ENCODE measurements around the gene PDE6G. TPM values are rescaled to one million over a fixed set of nuclear protein-coding genes. Genes with fewer than 3 reads are reported as not detected.
A peak's percentile ranks its signal among the peaks of the same experiment; 100 is the strongest.
"Not testable (repeated sequence)": the region's sequence is repeated elsewhere in the genome, so short reads cannot be mapped to it uniquely, and the experiment has no call there.

Gene PDE6G
- total RNA-seq, 1 donor from 2014 or later, result not detected

DNA sequence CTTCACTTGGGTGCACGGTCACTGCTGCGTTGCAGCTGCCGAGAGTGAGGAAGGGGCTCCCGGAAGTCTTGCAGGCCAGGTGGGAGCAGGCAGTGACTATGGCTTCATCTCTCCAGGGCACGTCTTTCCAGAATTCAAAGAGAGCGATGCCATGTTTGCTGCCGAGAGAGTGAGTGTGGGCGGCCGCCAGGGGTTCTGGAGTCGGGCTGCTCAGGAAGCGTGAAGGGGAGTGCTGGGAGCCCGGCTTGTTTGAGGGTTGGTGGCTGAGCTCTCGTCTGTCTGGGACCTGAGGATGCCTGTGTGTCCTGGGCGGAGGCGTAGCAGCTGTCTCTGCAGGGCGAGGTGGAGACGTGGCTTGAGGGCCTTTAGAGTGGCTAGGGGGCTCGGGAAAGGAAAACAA, 33.7 kb upstream of the PDE6G start:
- no peak for DNase-seq (ENCODE audit: low spot score)
- intact Hi-C loops (cut with DNase I), result no loop called here

DNA sequence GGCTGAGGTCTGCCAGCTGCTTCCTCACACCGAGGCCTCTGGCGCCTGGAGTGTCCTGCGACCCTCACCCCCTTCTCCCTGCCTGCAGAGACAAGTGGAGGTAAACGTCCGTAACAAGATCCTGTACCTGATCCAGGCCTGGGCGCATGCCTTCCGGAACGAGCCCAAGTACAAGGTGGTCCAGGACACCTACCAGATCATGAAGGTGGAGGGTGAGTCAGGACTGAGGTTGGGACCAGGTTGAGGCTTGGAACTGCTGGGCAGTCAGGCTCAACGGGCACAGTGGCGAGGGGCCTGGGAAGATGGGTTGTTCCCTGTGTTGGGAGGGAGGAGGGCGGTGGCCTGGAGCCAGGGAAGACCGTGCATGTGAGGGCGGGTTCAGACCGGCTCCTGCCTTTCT, 32.3 kb upstream of the PDE6G start:
- intact Hi-C loops (cut with DNase I), result no loop called here
- no peak for DNase-seq (ENCODE audit: low spot score)

DNA sequence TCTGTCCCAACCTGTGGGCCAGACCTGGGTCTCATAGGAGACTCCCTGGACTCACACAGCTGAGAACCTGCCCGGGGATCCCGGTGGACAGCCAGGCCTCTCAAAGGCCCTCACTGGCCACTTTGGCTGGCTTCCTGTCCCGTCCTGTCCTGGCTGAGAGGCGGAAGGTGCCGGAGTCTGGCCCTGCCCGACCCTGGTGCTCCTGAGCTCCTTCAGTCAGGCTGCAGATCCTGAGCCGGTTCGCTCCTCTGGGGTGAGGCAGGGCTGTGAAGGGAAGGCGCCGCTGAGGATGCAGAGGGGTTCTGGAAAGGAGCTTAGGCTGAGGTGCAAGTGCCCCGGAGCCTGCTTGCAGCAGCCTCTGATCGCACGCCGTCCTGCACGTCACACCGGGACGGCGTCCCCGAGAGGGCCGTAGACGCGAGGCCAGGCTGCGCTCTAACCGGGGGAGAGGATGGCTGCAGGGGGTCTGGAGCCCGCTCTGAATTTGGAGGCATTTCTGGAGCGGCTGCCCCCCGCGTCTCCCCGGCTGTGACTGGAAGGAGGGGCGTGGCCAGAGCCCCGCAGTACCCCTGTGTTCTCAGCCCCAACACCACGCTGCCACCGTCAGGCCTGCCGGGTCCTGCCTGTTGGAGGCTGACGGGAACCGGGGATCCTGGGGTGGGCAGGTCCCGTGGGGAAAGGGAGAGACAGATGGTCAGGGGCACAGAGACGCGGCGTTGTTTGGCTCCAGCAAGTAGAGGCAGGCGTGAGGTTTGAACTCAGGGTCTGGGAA, 31.6 kb upstream of the PDE6G start:
- DNase-seq (ENCODE audit: low spot score), result no peak

DNA sequence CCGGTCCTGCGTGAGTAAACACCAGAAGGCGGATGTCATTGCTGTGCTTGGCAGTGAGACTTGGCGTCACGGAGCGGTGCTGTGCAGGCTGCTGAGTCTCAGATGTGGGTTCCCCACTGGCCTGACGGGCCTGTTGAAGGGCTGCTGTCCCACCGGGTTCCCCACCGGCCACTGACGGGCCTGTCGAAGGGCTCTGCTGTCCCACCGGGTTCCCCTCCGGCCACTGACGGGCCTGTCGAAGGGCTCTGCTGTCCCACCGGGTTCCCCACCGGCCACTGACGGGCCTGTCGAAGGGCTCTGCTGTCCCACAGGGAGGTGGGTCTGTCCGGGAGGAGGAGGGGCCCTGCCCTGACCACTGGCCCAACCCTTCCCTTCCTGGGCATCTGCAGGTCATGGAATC, 30.3 kb upstream of the PDE6G start:
- intact Hi-C loops (cut with DNase I), result no loop called here
- DNase-seq (ENCODE audit: low spot score), result no peak

More for the DNA sequence above, 31.6 kb upstream of the PDE6G start:
- intact Hi-C loops (cut with DNase I), result no loop called here

DNA sequence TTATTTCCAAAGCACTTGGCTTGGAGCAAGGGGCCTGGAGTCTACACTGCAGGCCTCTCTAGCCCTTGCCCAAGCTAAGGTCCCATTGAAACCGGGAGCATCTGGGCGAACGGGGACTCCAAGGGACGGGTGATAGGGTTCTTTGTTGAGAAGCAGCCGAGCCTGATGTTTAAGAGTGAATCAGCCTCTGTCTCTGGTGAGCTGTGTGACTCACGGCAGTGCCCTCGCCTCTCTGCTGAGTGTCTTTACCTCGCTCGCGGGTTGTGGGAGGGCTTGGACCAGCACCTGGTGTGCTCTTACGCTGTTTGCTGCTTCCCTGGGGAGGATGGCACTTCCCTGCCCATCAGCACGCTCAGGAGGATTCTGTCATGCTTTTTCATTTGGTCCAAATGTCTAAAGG, 28.8 kb upstream of the PDE6G start:
- DNase-seq (ENCODE audit: low spot score), result no peak
- intact Hi-C loops (cut with DNase I), result no loop called here

DNA sequence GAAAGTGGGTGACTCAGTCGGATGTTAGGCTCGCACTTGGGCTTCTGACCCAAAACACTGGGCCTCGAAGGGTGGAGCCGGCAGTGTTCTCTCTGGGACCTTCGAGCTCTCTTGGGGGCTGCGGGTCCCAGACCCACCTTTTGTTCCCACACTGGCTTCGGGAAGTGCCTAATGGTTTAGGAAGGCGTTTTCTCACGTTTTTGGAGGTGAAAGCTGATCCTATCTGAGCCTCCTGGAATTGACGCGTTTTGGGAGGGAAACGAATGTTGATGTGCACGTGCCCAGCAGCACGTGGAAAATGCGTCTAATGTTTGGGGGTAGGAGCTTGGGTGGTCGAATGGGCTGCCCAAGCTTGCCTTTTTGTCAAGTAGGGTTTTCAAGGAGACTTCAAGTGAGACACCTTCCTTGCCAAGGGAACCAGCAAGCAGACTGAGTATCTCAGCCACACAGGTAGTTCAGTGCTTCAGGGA, 28.1 kb upstream of the PDE6G start:
- no peak for DNase-seq (ENCODE audit: low spot score)
- intact Hi-C loops (cut with DNase I), result no loop called here

DNA sequence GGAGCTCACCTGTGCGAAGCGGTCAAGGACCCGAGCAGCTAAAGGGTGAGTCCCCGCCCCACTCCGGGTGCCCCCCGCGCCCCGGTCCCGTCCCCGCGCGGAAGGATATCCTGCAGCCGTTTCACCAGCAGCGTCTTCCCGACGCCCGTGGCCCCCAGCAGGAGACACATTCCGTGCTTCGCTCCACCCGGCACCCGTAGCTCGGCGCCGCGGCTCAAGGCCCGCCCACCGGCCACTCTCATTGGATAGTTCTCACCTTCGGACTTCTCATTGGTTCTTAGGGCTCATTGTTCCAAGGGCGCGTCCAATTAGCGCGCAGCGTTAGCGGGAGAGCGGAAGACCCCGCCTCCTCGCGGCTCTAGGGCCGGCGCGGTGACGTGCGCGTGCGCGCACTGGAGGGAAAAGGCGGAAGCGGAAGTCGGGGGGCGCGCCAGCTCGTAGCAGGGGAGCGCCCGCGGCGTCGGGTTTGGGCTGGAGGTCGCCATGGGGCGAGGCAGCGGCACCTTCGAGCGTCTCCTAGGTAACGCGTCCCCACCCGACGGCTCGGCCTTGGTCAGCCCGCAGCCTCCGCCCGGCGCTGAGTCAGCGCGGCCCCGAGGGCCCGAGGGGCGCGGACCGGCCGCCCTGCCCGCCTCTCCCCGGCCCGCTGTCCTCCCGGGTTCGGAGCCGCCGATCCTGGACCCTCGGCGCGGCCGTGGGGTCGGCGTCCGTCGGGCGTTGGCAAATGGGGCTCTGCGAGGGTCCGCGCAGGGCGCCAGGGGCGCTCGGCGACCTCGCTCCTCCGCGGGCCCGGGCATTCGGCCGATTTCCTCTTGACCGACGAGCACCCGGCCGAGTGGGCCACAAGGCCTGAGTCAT, 27.5 kb upstream of the PDE6G start, which contains the start of the genes ARL16 and HGS:
ARL16 (minus strand) TSS at position 214 of the 858 bp plus-strand sequence; CDS start at position 170, 44 bp downstream.
HGS (plus strand) TSS at position 428 of the 858 bp plus-strand sequence; CDS start at position 484, 56 bp downstream.
- intact Hi-C loops (cut with DNase I), result loop anchor here (2.0 kb wide), 1 partner anchor 19 kb away; the partner anchor contains the start of gene MRPL12

DNA sequence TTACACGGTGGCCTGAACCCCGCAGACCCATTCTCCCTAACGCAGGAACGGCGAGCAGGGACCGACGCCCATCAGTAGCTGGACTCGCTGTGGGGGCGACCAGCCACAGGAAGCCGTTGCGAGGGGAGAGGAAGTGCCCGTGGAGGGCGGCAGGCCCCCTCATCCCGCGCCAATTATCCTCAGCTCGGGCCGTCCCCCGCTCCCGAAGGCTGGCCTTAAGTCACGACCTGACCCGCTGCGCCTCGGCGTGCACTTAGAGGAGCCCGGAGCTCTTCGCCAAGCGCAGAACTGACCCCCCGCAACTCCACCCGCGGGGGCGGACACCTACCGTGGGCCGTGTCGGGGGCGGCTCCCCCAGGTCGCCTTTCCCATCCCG, 26.9 kb upstream of the PDE6G start:
- intact Hi-C loops (cut with DNase I), result loop anchor here (2.0 kb wide), 1 partner anchor 20 kb away; the partner anchor contains the start of gene MRPL12
- no peak for DNase-seq (ENCODE audit: low spot score)

More for the DNA sequence above, 27.5 kb upstream of the PDE6G start, which contains the start of the genes ARL16 and HGS:
- peak; percentile 99 for DNase-seq (ENCODE audit: low spot score)

DNA sequence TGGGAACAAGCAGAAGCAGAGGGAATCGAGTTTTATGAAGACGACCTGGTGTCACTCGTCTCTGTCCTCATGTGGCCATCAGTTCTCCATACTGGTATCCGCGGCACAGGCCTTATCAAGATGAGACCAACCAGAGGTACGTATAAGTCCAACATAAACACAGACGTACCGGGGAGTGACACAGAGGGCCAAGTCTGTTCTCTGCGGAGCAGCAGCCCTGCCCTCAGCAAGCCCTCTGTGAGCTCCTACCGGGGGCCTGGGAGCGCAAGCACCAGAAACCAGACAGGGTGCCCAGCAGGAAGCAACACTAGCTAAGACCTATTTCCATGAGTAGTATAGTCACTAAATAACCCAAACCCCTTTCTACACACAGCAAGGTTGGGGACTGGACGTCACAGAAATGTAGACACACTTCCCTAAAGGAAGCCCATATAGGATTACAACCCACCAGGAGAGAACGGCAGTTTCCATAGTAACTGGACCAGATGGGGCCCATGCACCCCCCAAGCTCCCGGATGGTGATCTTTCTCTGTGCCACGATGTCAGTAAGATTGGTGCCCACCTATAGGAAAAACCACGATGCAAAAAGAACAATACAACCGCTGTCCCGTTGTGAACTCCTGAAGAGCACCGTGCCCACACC, 26.3 kb upstream of the PDE6G start:
- intact Hi-C loops (cut with DNase I), result loop anchor here (2.0 kb wide), 1 partner anchor 20 kb away; the partner anchor contains the start of gene MRPL12
- no peak for DNase-seq (ENCODE audit: low spot score)

DNA sequence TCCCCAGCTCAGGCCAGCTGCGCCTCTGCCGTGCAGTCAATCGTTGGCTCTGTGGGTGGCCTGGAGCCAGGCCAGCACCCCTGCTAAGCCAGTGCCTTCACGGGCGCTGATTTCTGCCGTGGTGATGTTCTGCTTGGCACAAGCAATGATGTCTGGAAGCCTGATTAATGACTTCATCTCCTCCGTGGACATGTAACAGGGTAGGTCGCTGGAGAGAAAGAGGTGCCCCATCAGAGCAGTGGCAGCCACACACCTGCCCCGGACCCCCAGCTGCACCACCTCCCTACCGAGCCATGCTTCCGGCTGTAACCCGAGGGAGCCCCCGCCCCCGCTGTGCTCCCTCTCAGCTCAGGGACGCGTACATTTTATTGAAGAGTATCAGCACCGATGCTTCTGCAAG, 25.3 kb upstream of the PDE6G start:
- intact Hi-C loops (cut with DNase I), result loop anchor here (2.0 kb wide), 1 partner anchor 21 kb away; the partner anchor contains the start of gene MRPL12

DNA sequence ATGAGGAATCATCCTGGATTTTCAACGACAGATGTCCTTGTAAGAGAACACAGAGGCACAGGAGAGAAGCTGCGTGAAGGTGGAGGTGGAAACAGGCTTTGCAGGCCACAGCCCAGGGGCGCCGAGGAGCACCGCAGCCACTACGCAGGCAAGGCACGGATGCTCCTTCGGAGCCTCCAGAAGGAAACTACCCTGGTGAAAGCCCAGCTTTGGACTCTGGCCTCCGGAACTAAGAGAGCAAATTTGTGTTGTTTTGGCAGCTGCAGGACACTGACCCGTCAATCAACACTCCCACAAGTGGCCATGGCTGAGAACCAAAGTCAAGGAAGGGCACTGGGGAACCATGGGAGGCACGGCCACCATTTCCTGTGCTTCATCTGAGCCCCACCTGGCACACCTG, 23.8 kb upstream of the PDE6G start:
- DNase-seq (ENCODE audit: low spot score), result no peak
- intact Hi-C loops (cut with DNase I), result no loop called here

More for the DNA sequence above, 25.3 kb upstream of the PDE6G start:
- DNase-seq (ENCODE audit: low spot score), result no peak

DNA sequence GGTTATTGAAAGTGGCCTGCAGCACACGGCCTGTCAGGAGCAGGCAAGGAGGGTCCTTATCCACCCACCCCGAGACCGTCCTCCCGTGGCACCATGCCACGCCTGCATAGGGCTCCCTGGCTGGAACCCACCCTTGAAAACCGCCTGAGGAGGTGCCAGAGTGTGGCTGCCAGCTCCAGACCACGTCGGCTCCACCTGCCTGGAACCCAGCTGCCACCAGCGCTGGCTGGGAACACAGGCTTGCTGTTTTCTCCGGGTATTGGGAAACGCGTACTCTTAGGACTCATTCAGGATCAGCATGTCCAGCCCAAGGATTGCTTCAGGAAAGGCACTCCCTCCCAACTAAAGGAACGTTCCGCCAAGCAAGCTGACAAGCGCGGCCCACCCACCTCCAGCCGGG, 20.6 kb upstream of the PDE6G start:
- intact Hi-C loops (cut with DNase I), result no loop called here
- no peak for DNase-seq (ENCODE audit: low spot score)

DNA sequence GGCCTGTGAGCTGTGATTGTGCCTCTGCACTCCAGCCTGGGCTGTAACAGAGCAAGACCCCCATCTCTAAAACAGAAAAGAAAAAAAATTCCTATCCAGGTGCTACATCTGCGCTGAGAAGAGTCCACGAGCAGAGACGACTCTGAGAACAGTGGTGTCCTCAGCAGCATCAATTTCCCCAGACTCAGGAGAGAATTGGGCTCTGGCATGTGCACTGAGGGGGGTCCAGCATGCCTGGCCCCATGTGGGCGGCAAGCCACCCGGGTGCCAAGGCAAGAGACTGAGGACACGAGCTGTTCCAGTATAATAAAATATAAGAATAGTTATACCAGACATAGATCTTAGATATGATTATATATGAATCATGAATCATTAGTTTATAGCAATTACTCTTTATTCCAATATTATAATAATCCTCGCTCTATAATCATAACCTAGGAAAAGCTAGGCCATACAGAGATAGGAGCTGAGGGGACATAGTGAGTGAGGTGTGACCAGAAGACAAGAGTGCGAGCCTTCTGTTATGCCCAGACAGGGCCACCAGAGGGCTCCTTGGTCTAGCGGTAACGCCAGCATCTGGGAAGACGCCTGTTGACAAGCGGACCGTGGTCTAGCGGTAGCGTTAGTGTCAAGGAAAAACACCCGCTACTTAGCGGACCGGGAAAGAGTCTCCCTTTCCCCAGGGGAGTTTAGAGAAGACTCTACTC, 19.3 kb upstream of the PDE6G start:
- intact Hi-C loops (cut with DNase I); DNase-seq (ENCODE audit: low spot score): not testable (repeated sequence)

DNA sequence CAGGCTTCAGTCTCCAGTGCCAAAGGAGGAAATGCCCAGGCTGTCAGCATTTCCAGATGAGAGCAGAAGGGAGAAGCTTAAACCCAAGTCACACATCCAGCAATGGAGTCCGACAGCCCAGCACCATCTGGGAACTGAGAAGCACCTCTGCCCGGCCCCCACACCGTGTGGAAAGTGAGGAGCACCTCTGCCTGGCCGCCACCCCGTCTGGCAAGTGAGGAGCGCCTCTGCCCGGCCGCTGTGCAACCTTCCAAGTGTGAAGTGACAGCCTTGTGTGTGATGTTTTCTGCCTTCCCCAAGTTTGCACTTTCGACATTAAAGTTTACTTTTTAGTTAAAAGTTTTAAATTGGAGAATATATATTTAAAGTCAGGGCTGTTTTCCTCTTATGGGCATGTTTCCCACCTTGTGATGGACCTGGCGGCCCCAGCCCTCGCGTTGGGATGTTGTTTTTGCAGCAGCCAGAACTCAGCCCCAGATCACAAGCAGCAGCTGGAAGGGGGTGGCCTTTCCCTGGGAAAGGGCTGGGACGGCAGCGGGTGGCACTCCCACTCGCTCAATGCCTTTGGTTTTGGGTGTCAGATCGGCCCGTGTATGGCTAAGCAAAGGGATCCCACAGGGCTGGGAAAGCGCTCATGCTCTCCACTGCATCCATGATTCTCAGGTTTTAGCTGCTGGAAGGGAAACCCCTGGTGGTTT, 17.4 kb upstream of the PDE6G start:
- no peak for DNase-seq (ENCODE audit: low spot score)
- intact Hi-C loops (cut with DNase I), result no loop called here

DNA sequence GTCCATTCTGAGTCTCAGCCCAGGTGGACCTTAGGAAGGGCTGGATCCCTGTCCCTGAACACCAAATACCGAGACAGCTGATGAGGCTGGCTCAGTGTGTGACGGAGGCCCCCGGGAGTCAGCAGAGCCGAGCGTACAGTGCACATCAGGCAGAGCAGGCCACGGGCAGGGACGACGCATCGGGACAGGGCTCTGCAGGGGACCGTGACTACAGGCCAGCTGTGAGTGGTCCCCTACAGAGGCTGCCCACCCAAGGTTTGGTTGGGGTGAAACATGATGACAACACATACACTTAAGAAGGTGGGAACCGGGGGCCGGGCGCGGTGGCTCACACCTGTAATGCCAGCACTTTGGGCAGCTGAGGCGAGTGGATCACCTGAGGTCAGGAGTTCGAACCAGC, 16.6 kb upstream of the PDE6G start:
- intact Hi-C loops (cut with DNase I), result no loop called here
- no peak for DNase-seq (ENCODE audit: low spot score)

DNA sequence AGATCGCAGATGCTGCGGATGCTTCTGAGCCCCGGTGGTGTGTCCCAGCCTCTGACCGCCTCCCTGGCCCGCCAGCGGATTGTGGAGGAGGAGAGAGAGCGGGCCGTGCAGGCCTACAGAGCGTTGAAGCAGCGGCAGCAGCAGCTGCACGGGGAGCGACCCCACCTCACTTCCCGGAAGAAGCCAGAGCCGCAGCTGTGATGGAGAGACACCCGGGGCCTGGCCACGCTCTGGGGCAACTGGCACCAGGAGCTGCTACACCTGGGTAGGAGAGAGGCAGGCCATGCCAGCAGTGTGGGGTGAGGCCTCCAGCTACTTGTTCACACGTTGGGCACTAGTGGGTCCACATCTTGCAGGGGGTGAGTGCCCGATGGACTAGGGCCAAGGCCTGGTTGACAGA, 16.2 kb upstream of the PDE6G start:
- no peak for DNase-seq (ENCODE audit: low spot score)

DNA sequence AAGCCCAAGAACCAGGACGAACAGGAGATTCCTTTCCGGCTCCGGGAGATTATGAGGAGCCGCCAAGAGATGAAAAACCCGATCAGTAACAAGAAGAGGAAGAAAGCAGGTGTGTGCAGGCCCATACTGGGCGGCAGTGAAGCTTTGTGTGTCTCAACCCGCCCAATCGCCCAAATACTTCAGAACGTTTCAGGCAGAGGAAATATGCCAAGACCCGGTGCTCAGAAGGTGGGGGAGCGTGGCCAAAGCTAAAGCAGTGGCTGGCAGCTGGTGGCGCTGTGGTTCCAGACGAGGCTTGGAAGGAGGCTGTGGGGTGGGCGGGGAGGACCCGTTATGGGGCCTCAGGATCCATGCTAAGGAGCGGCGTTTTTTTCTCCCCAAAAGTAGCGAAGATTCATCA, 11.4 kb upstream of the PDE6G start:
- intact Hi-C loops (cut with DNase I), result loop anchor here (2.0 kb wide), 1 partner anchor 31 kb away; the partner anchor contains the start of genes NPLOC4 and TSPAN10
- no peak for DNase-seq (ENCODE audit: low spot score)

More for the DNA sequence above, 16.2 kb upstream of the PDE6G start:
- intact Hi-C loops (cut with DNase I), result no loop called here

Data from cardiac septum (tissue), 1 donor.